Measurements from ENCODE around the gene ZNF334. TPM values are rescaled to one million over a fixed set of nuclear protein-coding genes. Genes with fewer than 3 reads are reported as not detected.

The ZNF334 gene
- total RNA-seq, 1 donor from 2014 or later: 7.8 TPM

GRCh38 chr20:46509523-46509922 lies 3.8 kb downstream of the ZNF334 start:
- DNase-seq (ENCODE audit: low read depth): no peak
- no peak for TF ChIP-seq CTCF (IDR thresholded peaks at IDR 0.05; ENCODE audit: insufficient read depth, low read length, poor library complexity, severe bottlenecking)
- Histone ChIP-seq H3K27me3 (ENCODE audit: control insufficient read depth, insufficient read depth, low read length) (no peaks in the 10 kb centered on the region), H3K36me3 (ENCODE audit: control insufficient read depth, insufficient read depth, low read length) (no peaks in the 10 kb centered on the region), H3K4me3 (ENCODE audit: low read depth, low read length) (no peak overlapping the region)

- H3K36me3 ChIP-seq (ENCODE audit: control insufficient read depth, insufficient read depth, low read length): no peaks in the 10 kb centered on the region
- H3K27me3 ChIP-seq (ENCODE audit: control insufficient read depth, insufficient read depth, low read length): no peaks in the 10 kb centered on the region
- no peak for DNase-seq (ENCODE audit: low read depth)
- no peak for TF ChIP-seq CTCF (IDR thresholded peaks at IDR 0.05; ENCODE audit: insufficient read depth, low read length, poor library complexity, severe bottlenecking)
- no peak overlapping the region for H3K4me3 ChIP-seq (ENCODE audit: low read depth, low read length)
These were observed 5.5 kb downstream of the ZNF334 start for GRCh38 chr20:46507760-46508407.

GRCh38 chr20:46505506-46505905 lies 7.9 kb downstream of the ZNF334 start:
- Histone ChIP-seq H3K27me3 (ENCODE audit: control insufficient read depth, insufficient read depth, low read length) (no peaks in the 10 kb centered on the region), H3K36me3 (ENCODE audit: control insufficient read depth, insufficient read depth, low read length) (no peaks in the 10 kb centered on the region), H3K4me3 (ENCODE audit: low read depth, low read length) (no peak overlapping the region)
- DNase-seq (ENCODE audit: low read depth): no peak
- TF ChIP-seq CTCF (IDR thresholded peaks at IDR 0.05; ENCODE audit: insufficient read depth, low read length, poor library complexity, severe bottlenecking): no peak

GRCh38 chr20:46501961-46502360 lies 11.4 kb downstream of the ZNF334 start:
- H3K36me3 ChIP-seq (ENCODE audit: control insufficient read depth, insufficient read depth, low read length): no peaks in the 10 kb centered on the region
- H3K27me3 ChIP-seq (ENCODE audit: control insufficient read depth, insufficient read depth, low read length): no peaks in the 10 kb centered on the region
- no peak for DNase-seq (ENCODE audit: low read depth)
- TF ChIP-seq CTCF (IDR thresholded peaks at IDR 0.05; ENCODE audit: insufficient read depth, low read length, poor library complexity, severe bottlenecking): no peak
- H3K4me3 ChIP-seq (ENCODE audit: low read depth, low read length): no peak overlapping the region

- TF ChIP-seq CTCF (IDR thresholded peaks at IDR 0.05; ENCODE audit: insufficient read depth, low read length, poor library complexity, severe bottlenecking): no peak
- H3K36me3 ChIP-seq (ENCODE audit: control insufficient read depth, insufficient read depth, low read length): no peaks in the 10 kb centered on the region
- H3K27me3 ChIP-seq (ENCODE audit: control insufficient read depth, insufficient read depth, low read length): no peaks in the 10 kb centered on the region
- no peak overlapping the region for H3K4me3 ChIP-seq (ENCODE audit: low read depth, low read length)
- no peak for DNase-seq (ENCODE audit: low read depth)
These were observed 11.9 kb downstream of the ZNF334 start for GRCh38 chr20:46501337-46501942.

- H3K36me3 ChIP-seq (ENCODE audit: control insufficient read depth, insufficient read depth, low read length): no peaks in the 10 kb centered on the region
- no peak overlapping the region for H3K4me3 ChIP-seq (ENCODE audit: low read depth, low read length)
- no peak for TF ChIP-seq CTCF (IDR thresholded peaks at IDR 0.05; ENCODE audit: insufficient read depth, low read length, poor library complexity, severe bottlenecking)
- DNase-seq (ENCODE audit: low read depth): no peak
- no peaks in the 10 kb centered on the region for H3K27me3 ChIP-seq (ENCODE audit: control insufficient read depth, insufficient read depth, low read length)
These were observed 19.3 kb downstream of the ZNF334 start for GRCh38 chr20:46494077-46494476.
